ENCODE results near the gene ZNF511.

The ZNF511 gene

DNA sequence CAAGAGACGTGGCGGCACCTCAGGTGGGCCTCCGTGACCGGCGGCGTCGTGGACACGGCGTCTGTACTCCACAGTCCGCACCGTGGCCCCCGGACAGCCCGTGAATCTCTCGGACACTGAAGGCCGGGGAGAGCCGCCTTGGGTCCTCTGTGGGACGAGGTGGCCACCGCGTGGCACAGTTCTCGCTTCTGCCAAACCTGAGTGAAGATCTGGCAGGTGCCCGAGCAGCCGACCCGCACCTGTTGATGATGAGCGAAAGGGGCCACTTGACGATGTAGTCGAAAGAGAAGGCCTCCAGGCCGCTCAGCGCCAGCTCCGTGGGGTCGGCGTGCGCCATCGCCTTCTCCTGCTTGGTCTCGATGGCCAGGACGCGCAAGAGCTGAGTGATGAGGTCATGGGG lies 23.5 kb upstream of the ZNF511 start:
- TF ChIP-seq, protein P1, sequence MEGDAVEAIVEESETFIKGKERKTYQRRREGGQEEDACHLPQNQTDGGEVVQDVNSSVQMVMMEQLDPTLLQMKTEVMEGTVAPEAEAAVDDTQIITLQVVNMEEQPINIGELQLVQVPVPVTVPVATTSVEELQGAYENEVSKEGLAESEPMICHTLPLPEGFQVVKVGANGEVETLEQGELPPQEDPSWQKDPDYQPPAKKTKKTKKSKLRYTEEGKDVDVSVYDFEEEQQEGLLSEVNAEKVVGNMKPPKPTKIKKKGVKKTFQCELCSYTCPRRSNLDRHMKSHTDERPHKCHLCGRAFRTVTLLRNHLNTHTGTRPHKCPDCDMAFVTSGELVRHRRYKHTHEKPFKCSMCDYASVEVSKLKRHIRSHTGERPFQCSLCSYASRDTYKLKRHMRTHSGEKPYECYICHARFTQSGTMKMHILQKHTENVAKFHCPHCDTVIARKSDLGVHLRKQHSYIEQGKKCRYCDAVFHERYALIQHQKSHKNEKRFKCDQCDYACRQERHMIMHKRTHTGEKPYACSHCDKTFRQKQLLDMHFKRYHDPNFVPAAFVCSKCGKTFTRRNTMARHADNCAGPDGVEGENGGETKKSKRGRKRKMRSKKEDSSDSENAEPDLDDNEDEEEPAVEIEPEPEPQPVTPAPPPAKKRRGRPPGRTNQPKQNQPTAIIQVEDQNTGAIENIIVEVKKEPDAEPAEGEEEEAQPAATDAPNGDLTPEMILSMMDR (IDR thresholded peaks at IDR 0.05; ENCODE audit: low read depth, low read length), result no peak
- no peak overlapping the region for H3K4me3 ChIP-seq (ENCODE audit: low read depth, low read length)

DNA sequence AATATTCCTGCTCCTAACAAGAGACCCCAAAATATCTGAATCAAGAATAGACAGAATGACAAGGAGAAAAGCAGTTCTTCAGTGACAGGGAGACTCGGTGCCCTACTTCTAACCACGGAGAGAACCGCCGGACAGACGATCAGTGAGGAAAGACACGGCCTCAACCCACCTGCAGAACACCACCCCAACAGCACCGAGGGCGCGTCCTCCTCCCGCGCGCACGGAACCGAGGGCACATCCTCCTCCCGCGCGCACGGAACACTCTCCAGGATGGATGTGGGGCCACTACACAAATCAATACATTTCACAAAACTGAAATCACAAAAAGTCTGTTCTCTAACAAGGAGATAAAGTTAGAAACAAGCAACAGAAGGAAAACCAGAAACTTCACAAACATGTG lies 22.3 kb upstream of the ZNF511 start:
- H3K4me3 ChIP-seq (ENCODE audit: low read depth, low read length), result no peak overlapping the region
- TF ChIP-seq, protein P1 (IDR thresholded peaks at IDR 0.05; ENCODE audit: low read depth, low read length), result no peak

DNA sequence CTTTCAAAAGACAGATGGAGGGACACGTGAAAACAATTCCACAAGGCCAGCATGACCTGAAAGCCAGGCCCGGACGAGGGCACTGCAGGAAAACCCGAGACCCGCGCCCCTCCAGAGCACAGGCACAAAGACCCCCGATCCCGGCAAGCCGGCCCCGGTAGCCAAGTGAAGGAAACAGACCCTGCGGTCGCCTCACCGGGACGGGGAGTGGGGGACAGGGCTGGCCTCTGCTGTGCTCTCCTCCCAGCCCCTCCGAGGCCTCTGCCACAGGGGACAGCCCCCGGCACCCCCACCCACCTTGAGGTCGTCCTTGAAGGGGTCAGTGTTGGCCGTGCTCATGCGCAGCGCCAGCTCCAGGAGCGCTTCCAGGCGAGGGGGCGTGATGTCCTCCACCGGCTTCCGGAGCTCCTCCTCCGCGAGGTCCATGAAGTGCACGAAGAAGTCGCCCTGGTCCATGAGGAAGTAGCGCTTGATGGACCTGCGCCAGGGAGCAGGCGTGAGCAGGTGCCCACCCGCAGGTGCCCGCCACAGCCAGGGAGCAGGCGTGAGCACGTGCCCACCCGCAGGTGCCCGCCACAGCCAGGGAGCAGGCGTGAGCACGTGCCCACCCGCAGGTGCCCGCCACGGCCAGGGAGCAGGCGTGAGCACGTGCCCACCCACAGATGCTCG lies 20.7 kb upstream of the ZNF511 start:
- no peak overlapping the region for H3K4me3 ChIP-seq (ENCODE audit: low read depth, low read length)
- TF ChIP-seq, protein P1 (IDR thresholded peaks at IDR 0.05; ENCODE audit: low read depth, low read length), result no peak

DNA sequence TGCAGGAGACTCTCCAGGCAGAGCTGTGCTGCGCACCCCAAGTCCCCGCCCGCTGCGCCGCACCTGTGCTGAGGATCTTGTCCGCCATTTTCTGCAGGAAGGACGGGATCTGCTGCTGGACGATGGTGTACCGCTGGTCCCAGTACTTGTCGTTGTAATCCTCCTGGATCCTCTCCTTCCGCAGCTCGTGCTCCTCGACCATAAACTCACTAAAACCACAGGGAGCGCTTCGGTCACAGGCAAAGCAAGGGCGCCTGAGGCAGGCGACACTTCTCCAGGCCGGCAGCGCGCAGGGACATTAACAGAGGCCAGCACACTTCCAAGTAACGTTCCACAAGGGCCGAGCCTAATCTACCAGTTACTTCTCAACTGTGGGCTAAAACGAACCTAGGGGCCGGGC lies 19.0 kb upstream of the ZNF511 start:
- TF ChIP-seq, protein P1 (IDR thresholded peaks at IDR 0.05; ENCODE audit: low read depth, low read length), result no peak
- no peak overlapping the region for H3K4me3 ChIP-seq (ENCODE audit: low read depth, low read length)

DNA sequence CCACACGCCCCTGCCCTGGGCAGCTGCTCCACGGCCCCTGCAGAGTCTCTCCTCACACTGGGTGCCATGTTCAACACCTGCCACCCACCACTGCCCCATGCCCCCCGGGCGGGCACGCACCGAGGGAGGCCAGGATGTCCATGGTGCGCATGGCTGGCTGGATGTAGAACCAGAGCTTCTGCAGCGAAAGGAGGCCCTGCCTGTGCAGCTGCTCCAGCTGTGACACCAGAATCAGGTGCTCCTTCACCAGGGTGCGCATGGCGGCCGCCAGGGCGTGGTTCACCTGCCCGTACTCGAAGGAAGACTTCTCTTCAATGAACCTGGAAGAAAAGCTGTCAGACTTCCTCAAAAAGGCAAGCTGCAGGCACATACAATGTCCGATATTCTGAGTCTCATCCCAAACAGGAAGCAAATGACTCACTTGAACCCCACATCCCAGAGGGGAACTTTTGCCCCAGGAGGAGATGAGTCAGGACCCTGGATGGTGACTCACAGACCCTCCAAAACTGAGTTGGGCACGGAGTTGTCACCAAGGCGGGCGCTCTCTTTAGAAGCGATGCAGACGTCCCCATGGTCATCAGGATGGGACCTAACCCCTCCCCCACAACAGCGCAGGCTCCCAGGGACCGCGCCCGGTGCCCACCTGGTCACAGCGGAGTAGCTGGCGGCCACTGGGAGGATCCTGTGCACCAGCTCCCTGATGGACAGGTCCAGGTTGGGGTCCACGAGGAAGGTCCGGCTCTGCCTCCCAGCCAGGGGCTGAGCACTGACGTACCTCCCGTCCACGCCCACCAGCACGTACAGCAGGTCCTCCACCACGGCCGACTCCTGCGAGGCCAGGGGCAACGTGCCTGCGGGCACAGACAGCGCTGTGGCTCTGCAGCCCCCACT lies 15.6 kb upstream of the ZNF511 start:
- TF ChIP-seq, protein P1 (IDR thresholded peaks at IDR 0.05; ENCODE audit: low read depth, low read length), result no peak
- no peak overlapping the region for H3K4me3 ChIP-seq (ENCODE audit: low read depth, low read length)

DNA sequence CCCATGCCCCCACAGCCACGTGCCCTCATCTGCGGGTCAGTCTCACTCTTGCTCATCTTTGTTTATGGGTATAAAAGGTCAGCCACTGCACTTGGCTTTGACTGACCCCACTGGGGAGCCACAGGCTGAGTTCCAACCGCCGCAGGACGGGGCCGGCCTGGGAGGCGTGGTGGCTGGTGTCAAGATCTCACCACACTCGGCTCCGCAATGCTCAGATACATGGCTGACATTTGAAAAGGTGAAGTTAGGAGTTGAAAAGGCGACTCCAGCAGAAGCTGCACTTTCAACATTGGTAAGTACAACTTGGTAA lies 14.9 kb upstream of the ZNF511 start:
- H3K4me3 ChIP-seq (ENCODE audit: low read depth, low read length), result no peak overlapping the region

More for the DNA sequence above, 14.9 kb upstream of the ZNF511 start:
- TF ChIP-seq, protein P1 (IDR thresholded peaks at IDR 0.05; ENCODE audit: low read depth, low read length), result no peak

Data from WI38 (cell line).